Liver (tissue), 3 donors: ENCODE data around the gene MEOX1.

Experiments used
- CTCF ChIP-seq: fragments of 150-350 bp; IDR thresholded peaks from 2 replicates; pipeline ENCODE4 v1.5.1; 2017; ENCODE audit warnings: improper control_type of control experiment, low read depth, low read length; ENCODE audit not compliant: missing input control
- GABPA ChIP-seq, 2 donors: IDR thresholded peaks in 1 of 2; conservative IDR thresholded peaks in 1 of 2; 2 replicates each; pipeline ENCODE4 v1.6.1; 2016; ENCODE audit warnings: antibody characterized with exemption in 2 of 2, mild to moderate bottlenecking in 1 of 2, moderate library complexity in 1 of 2
- HNF4G ChIP-seq: IDR thresholded peaks from 2 replicates; pipeline ENCODE4 v1.6.1; 2016; ENCODE audit warnings: antibody characterized with exemption
- MAX ChIP-seq: IDR thresholded peaks from 2 replicates; pipeline ENCODE4 v1.6.1; 2016; ENCODE audit warnings: antibody characterized with exemption
- donor health status: healthy.
- donor health status: healthy.

- no peak for TF ChIP-seq CTCF
- no peak for TF ChIP-seq GABPA (IDR thresholded peaks at IDR 0.05 in 1 of 2, conservative IDR thresholded peaks at IDR 0.05 in 1 of 2)
- no peak for TF ChIP-seq HNF4G
- no peak for TF ChIP-seq MAX
Observed at GRCh38 chr17:43604549-43604948, 57.2 kb downstream of the MEOX1 start.
